ENCODE data around the gene ARSK. TPM values are rescaled to one million over a fixed set of nuclear protein-coding genes. Genes with fewer than 3 reads are reported as not detected.

The ARSK gene
- total RNA-seq, 1 donor from 2014 or later = 9.1 TPM

GRCh38 chr5:95652849-95653248 lies 97.9 kb downstream of the ARSK start:
- Histone ChIP-seq H3K36me3 (no peaks in the 10 kb centered on the region), H3K4me1 (no peaks in the 10 kb centered on the region), H3K9me3 (no peaks in the 10 kb centered on the region), H3K4me3 (no peak overlapping the region), H3K27ac (no peak overlapping the region), H3K27me3 (no peaks in the 10 kb centered on the region)
- TF ChIP-seq POLR2AphosphoS5 (IDR thresholded peaks at IDR 0.05; ENCODE audit: insufficient read depth in 1 of 2, low read depth in 1 of 2) = no peak
- no peak for TF ChIP-seq CTCF (IDR thresholded peaks at IDR 0.05)
- no peak for TF ChIP-seq POLR2A (IDR thresholded peaks at IDR 0.05)
- no peak for DNase-seq (ENCODE audit: extremely low spot score in 2 of 2)
- intact Hi-C loops (cut with DNase I) = no loop called here

GRCh38 chr5:95654196-95654595 lies 99.3 kb downstream of the ARSK start:
- no peaks in the 10 kb centered on the region for H3K9me3 ChIP-seq
- H3K4me1 ChIP-seq = no peaks in the 10 kb centered on the region
- no peak overlapping the region for H3K4me3 ChIP-seq
- DNase-seq (ENCODE audit: extremely low spot score in 2 of 2) = no peak
- H3K27ac ChIP-seq = no peak overlapping the region
- intact Hi-C loops (cut with DNase I) = no loop called here
- no peaks in the 10 kb centered on the region for H3K27me3 ChIP-seq
- H3K36me3 ChIP-seq = no peaks in the 10 kb centered on the region
- TF ChIP-seq POLR2AphosphoS5 (IDR thresholded peaks at IDR 0.05; ENCODE audit: insufficient read depth in 1 of 2, low read depth in 1 of 2) (no peak), POLR2A (IDR thresholded peaks at IDR 0.05) (no peak), CTCF (IDR thresholded peaks at IDR 0.05) (no peak)

Small RNA genes lying within 50 kb of the gene (small RNA-seq; reads per million reads assigned to genes)
- not detected for gene RNU6-308P

Other genes starting within 250 kb of the ARSK start
- gene FAM81B, start 163.7 kb upstream of the ARSK start, total RNA-seq = not detected
- gene SKIC3, start 124 bp upstream of the ARSK start, total RNA-seq = 59.7 TPM
- 1.7 TPM for gene GPR150, start 65.0 kb downstream of the ARSK start, total RNA-seq
- gene RFESD, start 91.7 kb downstream of the ARSK start, total RNA-seq = 1.2 TPM
- gene SPATA9, start 127.9 kb downstream of the ARSK start, total RNA-seq = not detected
- gene RHOBTB3, start 176.2 kb downstream of the ARSK start, total RNA-seq = 43.2 TPM